HFF-Myc (cell line): Measurements from ENCODE around the gene TBC1D16.

ENCODE experiments used
- DNase-seq: peaks from one replicate; pipeline ENCODE4 v3.0.0-alpha.2; 2011; ENCODE audit warnings: low read depth; ENCODE audit errors: extremely low read depth
- H3K4me3 ChIP-seq: replicated peaks from 2 replicates; pipeline ENCODE4 v1.5.1; 2011; ENCODE audit warnings: low read depth, mild to moderate bottlenecking, control low read depth, low read length
- CTCF ChIP-seq: IDR thresholded peaks from 2 replicates; pipeline ENCODE4 v1.5.1; 2012; ENCODE audit warnings: mild to moderate bottlenecking, low read depth, low read length, control low read depth; ENCODE audit errors: missing control alignments

Gene TBC1D16

GRCh38 chr17:80071116-80071841 lies 35.6 kb upstream of the TBC1D16 start:
- no peak for DNase-seq
- H3K4me3 ChIP-seq = no peak overlapping the region
- no peak for TF ChIP-seq CTCF

- TF ChIP-seq CTCF = no peak
- DNase-seq = no peak
- H3K4me3 ChIP-seq = no peak overlapping the region
These were observed 34.9 kb upstream of the TBC1D16 start for GRCh38 chr17:80070375-80071115.

- no peak overlapping the region for H3K4me3 ChIP-seq
- no peak for TF ChIP-seq CTCF
- no peak for DNase-seq
These were observed 32.9 kb upstream of the TBC1D16 start for GRCh38 chr17:80068301-80069222.

- TF ChIP-seq CTCF = no peak
- H3K4me3 ChIP-seq = no peak overlapping the region
- no peak for DNase-seq
These were observed 31.8 kb upstream of the TBC1D16 start for GRCh38 chr17:80067393-80067986.

GRCh38 chr17:80065478-80066170 lies 30.0 kb upstream of the TBC1D16 start:
- no peak overlapping the region for H3K4me3 ChIP-seq
- no peak for TF ChIP-seq CTCF
- DNase-seq = no peak

GRCh38 chr17:80064696-80065095 lies 29.0 kb upstream of the TBC1D16 start:
- no peak for TF ChIP-seq CTCF
- H3K4me3 ChIP-seq = no peak overlapping the region
- DNase-seq = no peak
